HG02938 (cell line): ENCODE measurements around the gene GNG7.
"Not testable (repeated sequence)": the region's sequence is repeated elsewhere in the genome, so short reads cannot be mapped to it uniquely, and the experiment has no call there.

ENCODE experiments used
- ATAC-seq: cut with Tn5 transposase; IDR thresholded peaks from one replicate; pipeline ENCODE4 v1.9.1; 2021; ENCODE audit warnings: mild to moderate bottlenecking, moderate library complexity; ENCODE audit not compliant: unreplicated experiment

The GNG7 gene

GRCh38 chr19:2625434-2625833 lies 77.1 kb downstream of the GNG7 start:
- no peak for ATAC-seq

DNA sequence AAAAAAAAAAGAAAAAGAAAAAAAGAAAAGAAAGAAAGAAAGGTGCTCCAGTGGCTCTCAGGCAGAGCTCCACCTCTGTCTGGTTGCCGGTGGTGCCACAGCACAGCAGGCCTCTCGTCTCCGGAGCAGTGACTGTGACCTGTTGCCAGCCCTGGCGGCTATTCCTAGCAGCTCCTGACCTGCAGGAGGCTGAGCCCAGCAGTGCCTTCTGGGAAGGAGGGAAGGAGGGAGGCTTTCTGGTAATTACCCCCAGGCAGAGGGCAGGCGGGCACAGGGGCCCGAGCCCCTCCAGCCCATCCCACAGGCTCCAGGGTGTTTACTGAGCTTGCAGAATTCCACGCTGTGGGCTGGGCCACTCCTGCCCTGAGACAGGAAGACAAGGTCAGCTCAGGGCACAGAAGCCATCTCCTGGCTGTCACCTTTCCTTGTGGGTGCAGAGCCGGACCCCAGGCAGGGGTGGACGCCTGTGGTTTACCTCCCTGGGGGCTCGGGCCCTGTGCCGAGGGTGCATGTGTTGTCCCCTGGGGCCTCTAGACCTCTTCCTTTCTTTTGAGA lies 77.9 kb downstream of the GNG7 start:
- ATAC-seq: no peak

- no peak for ATAC-seq
Observed at GRCh38 chr19:2623798-2624197, 78.7 kb downstream of the GNG7 start.

DNA sequence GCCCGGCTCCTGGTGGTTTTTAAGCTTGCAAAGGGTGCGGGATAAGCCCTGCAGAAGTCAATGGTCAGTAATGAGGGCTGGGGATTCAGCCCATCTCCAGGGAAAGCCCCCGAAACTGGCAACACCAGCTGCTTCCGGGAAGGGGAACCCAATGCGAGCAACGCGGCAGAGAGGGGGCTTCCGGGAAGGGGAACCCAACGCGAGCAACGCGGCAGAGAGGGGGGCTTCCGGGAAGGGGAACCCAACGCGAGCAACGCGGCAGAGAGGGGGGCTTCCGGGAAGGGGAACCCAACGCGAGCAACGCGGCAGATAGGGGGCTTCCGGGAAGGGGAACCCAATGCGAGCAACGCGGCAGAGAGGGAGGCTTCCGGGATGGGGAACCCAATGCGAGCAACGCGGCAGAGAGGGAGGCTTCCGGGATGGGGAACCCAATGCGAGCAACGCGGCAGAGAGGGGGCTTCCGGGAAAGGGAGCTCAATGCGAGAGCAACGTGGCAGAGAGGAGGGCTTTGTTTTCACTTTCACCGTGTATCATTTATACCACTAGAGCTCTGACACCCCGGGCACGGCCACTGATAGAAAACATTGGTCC lies 80.0 kb downstream of the GNG7 start:
- not testable (repeated sequence) for ATAC-seq

- no peak for ATAC-seq
Observed at GRCh38 chr19:2619076-2619475, 83.4 kb downstream of the GNG7 start.

DNA sequence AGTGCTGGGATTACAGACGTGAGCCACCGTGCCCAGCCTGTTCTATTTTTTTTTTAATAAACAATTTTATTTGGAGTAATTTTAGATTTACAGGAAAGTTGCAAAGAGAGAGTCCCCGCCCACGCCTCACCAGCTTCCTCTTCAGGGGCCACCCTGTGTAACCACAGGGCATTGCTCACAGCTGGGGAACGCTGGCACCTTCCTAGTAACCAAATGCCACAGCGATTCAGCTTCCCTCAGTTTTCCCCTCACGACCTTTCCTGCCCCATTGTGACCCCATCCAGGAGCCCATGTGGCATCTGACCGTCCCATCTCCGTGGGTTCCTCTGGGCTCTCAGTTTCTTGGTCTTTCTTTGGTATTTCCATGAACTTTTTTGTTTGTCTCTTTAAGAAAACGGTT lies 83.9 kb downstream of the GNG7 start:
- ATAC-seq: no peak

DNA sequence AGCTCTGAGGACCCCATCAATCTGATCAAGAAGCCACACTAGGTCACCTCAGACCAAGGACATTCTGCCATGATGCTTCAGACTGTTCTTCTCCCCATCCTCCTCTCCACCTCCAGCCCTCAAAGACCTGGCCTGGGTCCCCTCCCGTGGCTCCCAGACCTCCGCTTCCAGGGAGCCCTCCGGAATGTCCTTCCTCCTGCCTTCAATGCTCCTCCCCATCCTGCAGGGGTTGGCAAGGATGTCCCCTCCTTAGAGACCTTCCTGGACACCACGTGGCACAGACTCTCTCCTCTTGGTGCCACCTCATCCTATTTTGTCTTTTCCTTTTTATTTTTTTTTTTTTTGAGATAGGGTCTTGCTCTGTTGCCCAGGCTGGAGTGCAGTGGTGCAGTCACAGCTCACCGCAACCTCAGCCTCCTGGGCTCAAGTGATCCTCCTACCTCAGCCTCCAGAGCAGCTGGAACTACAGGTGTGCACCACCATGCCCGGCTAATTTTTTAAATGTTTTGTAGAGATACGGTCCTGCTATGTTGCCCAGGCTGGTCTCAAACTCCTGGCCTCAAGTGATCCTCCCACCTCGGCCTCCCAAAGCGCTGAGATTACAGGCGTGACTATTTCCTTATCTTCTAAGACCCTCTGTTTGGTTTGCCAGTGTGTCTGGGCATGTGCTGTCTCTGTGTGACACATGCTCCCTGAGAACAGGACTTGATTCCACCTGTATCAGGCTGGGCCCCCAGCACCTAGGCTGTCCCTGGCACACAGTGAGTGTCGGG lies 84.9 kb downstream of the GNG7 start:
- no peak for ATAC-seq

GRCh38 chr19:2616741-2617392 lies 85.6 kb downstream of the GNG7 start:
- ATAC-seq: no peak

GRCh38 chr19:2615782-2616181 lies 86.7 kb downstream of the GNG7 start:
- no peak for ATAC-seq

GRCh38 chr19:2613507-2614295 lies 88.8 kb downstream of the GNG7 start:
- ATAC-seq: no peak

- no peak for ATAC-seq
Observed at GRCh38 chr19:2612619-2613249, 89.8 kb downstream of the GNG7 start.

- no peak for ATAC-seq
Observed at GRCh38 chr19:2611483-2612464, 90.7 kb downstream of the GNG7 start.

GRCh38 chr19:2610637-2611482 lies 91.6 kb downstream of the GNG7 start:
- ATAC-seq: no peak

DNA sequence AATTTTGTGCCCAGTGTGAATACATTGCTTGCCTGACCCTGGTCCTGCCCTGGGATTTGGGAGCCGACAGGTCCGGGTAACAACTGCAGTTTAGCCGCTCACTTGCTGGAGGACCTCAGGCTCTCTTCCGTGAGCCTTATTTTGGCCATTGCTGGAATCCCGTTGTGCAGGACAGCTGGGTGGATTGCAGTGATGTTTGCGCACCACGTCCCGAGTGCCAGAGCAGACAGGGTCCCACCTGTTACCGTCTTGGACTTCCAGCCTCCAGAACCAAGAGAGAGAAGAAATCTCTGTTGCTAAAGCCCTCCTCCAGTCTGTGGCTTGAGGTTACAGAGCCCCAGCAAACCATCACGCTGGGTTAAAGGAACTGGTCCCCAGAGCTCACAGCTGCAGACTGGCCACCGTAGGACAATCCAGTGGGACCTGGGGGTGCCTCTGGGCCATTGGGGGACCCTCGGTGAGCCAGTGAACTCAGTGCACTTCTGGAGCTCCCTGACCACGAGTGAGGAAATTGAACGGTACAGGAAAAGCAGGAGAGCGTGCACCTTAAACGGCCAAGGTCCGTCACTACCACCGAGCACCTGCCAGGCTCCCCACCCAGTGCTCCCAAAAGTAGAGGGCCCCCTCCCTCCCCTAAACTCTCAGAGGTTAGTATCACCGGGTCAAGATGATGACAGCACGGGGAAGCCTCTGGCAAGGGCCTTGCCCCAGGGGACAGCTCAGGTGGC lies 92.9 kb downstream of the GNG7 start:
- no peak for ATAC-seq

DNA sequence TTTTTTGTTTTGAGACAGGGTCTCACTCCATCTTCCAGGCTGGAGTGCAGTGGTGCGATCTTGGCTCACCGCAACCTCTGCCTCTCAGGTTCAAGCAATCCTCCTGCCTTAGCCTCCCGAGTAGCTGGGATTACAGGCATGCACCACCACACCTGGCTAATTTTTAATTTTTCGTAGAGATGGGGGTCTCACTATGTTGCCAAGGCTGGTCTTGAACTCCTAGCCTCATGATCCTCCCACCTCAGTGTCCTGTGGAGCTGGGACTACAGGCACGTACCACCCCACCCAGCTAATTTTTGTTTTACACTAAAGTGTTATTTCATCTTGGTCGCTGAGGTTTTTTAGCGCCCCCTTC lies 93.5 kb downstream of the GNG7 start:
- ATAC-seq: not testable (repeated sequence)

- no peak for ATAC-seq
Observed at GRCh38 chr19:2608602-2608922, 93.9 kb downstream of the GNG7 start.

DNA sequence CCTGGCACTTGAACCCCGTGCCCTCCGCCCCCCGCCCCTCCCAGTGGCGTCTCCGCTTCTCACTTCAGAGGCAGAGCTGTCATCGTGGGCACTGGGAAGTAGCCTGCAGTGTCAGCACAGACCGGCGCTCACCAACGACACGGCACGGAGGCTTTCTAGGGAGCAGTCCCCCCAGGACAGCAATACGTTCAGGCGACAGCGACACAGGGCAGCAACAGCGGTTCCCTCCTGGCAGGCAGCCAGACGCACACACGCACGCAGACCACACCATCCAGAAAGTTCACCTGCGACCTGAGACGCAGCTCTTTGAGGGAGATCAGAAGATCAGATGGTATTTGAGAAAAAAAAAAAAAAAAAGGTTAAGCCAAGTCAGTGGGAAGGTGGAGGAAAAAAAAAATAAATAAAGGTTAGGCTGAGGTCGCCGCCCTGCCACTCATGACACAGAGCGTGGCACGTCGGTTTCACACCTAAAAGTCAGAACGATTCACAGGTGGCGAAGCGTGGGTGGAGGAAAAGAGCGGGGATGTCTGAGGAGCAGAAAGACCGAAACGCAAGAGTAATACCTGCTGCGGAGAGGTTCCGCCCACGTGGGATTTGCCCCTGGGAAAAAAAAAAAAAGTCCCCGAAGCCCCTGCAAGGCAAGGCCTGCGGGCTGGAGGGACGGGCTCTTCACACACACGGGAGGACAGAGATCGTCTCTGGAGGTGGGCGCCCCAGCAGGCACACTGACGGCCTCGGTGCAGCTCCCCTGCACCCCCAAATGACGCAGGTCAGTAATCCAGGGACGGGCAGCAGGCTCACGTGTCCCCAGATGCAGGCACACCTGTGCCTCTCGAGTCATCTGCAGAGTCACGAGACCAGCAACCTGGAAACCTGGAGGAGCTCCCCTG lies 94.5 kb downstream of the GNG7 start:
- no peak for ATAC-seq
